ENCODE measurements around the gene LRRC52.

LRRC52 gene, protein sequence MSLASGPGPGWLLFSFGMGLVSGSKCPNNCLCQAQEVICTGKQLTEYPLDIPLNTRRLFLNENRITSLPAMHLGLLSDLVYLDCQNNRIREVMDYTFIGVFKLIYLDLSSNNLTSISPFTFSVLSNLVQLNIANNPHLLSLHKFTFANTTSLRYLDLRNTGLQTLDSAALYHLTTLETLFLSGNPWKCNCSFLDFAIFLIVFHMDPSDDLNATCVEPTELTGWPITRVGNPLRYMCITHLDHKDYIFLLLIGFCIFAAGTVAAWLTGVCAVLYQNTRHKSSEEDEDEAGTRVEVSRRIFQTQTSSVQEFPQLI

DNA sequence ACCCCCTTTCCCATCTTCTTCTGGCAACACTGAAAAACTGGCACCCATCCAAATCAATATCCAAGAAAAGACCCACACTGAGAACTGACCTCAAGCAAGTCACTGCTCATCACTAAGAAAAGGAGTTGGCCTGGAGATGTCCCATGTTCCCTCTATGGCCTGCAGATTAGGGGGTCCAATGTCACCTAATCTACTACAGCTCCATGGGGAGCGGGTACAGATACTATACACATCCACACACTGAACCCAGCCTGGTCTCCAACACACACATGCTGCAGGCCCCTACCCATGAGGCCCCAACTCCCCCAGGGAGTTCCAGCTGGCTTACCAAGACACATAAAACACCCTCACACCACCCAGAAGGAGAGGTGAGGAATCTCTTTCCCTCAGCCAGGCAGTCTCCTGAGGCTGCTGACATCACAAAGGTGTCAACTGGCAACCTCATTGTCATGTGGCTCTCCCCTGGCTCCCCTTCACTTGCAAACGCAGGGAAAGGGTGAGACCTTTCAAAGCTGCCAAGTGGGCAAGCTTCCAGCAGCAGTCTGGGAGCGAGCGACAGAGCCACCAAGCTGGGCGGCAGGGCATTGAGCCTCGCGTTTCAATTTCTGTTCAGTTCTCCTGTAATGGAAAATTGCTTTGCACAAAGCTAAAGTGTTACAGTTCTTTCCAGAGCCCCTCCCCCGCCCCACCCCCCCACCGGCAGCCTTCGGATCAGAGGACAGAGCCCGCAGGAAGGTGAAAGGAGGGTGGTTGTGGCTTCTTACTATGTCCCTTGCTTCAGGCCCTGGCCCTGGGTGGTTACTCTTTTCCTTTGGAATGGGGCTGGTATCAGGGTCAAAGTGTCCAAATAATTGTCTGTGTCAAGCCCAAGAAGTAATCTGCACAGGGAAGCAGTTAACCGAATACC lies at the start of gene LRRC52:
TSS of gene LRRC52 (plus strand) at position 469 of the 907 bp plus-strand sequence. CDS start at position 766, 297 bp downstream.
- DNase-seq = no peak

- DNase-seq = no peak
These were observed 48.6 kb upstream of the LRRC52 start for GRCh38 chr1:165494949-165495857.

- no peak for DNase-seq
These were observed 48.0 kb upstream of the LRRC52 start for GRCh38 chr1:165495858-165496205.

DNA sequence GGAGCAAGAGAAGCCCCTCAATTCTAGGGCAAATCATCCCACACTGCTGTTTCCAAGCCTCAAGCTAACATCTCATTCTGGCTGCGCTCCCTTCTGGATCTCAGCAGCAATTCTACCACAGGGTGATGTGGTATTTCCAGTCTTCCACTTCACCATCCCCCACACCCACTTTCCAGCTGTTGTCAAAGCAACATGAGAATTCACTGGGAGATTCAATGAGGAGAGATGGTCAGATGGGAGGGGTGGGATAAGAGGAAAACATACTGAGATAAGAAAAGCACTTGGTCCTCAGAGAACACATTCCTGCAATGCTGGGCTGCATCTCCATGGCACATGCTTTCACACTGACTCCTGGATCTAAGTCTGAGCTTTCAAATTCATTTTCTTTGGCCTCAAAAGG lies 47.3 kb upstream of the LRRC52 start:
- DNase-seq = no peak

GRCh38 chr1:165497069-165498013 lies 46.5 kb upstream of the LRRC52 start:
- no peak for DNase-seq

DNA sequence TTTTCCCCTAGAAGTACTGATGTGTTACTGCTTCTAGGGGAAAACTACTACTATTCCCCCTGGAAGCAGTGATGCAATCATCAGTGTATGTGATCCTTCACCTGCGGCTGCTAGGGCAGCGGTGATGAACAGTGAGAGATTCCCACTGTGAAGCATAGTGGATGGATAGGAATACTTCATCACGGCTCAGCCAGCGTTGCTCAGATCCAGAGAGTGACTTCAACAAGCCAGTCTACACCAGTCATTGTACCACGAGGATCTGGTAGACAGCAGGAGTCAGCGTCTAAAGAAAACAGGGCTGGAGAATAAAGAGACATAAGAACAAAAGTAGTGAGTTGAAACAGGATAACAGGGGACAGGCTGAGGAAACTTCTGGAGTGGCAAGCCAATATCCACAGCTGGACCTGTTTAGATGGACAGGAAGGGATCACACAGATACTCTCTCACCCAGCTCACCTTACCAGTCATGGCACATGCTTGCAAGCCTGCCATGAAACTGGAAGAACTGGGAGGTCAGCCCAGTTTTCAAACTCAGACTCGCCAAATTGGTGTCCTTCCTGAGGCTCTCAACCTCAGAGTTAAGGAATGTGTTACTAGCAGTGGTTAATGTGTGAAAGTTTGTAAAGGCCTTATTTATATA lies 42.4 kb upstream of the LRRC52 start:
- DNase-seq = no peak

DNA sequence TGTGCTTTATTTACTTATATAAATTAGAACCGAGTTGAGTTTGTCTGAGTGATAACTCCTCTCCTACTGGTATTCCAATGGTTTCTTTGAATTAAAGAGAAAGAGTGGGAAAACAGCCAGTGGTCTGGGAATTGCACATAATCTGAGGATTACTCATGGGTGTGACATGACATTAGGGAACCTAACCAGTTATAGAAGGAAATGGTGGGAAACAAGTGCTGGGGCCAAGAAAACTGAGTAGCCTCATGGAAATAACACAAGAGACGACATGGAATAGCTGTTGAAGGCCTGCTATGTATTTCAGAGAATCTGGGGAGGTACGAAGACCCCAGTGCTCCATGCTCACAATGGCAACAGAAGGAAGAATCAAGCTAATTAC lies 41.8 kb upstream of the LRRC52 start:
- no peak for DNase-seq

DNA sequence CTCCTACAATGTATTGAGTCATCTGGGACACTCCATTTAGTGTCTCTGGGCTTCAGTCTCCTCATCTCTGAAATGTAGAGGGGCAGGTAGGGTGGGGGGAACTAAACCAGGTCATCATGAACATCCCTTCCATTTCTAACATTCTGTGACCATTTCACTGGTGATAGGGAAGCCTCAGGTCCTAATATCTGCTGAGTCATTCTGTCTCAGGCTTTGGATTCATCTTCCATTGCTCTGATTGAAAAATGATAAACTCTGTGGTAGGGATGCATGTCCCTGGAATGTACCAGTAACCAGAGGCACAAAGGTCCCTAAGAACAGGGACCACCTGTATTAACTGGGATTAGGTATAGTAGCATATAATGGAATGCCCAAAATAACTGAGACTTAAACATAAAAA lies 36.2 kb upstream of the LRRC52 start:
- no peak for DNase-seq

DNA sequence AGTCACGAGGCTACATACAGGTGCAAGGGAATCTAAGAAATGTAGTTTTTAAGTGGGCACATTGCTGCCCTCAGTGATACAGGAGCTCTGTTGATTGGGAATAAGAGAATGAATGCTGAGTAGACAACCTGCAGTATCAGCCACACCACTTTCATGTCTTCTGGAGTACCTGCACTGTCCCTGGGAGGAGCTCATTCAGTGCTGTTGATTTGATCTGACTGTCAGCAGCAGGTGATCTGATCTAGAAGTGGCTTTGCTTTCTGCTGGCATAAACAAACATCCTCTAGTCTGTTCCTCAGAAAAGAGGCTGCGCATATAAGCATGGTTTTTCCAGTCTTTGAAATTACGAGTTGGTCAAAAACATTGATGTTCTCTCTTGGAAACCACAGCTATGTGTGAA lies 35.5 kb upstream of the LRRC52 start:
- no peak for DNase-seq

DNA sequence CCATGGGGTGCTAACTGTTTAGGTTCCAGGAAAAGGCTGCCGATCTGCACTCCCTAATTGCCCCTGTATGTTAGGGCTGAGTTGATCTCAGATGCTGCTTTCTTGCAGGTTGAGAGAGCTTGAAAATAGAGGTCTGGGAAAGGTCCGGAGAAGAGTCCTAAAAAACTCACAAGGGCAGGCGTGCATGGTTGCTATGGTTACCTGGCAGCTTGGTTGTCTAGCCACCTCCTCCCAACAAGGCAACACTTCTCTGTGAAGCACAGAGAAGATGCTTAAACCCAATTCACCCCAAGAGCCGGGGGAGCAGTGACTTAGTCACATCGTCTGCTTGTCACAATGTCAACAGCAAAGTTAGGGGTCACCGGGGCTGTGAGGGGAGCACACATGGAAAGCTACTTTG lies 31.0 kb upstream of the LRRC52 start:
- DNase-seq = no peak

DNA sequence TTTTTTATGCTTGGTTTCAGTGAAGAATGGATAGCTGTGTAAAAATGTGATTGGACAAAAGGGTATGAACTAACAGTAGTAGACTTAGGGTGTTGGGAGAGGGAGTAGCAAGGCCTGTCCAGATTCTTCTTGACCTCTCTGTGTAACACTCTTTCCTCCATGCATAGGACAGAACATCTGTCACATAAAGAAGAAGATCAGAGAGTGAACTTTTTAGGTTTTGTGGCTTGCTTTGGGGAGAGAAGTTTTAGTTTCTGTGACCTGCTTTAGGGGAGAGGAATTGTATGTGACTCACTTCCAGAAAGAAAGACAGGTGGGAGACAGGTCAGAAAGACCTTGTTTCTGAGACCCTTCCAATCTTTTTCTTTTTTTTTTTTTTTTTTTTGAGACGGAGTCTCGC lies 27.3 kb upstream of the LRRC52 start:
- DNase-seq = no peak

DNA sequence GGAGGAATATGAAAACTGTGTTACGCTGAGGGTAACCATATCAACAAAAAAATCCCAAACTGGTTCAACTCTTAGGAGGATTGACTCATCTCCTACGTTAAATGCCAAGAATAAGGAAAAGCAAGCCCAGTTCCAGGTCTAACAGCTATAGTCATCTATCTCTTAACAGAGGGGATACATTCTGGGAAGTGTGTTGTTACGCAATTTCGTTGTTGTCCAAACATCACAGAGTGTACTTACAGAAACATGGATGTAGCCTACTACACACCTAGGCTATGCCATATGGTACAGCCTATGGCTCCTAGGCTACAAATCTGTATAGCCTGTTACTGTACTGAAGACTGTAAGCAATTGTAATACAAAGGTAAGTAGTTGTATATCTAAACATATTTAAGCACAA lies 23.2 kb upstream of the LRRC52 start:
- DNase-seq = no peak

- DNase-seq = no peak
These were observed 19.0 kb upstream of the LRRC52 start for GRCh38 chr1:165524639-165525285.

- no peak for DNase-seq
These were observed 18.1 kb upstream of the LRRC52 start for GRCh38 chr1:165525708-165526107.

GRCh38 chr1:165527251-165528007 lies 16.4 kb upstream of the LRRC52 start:
- no peak for DNase-seq

GRCh38 chr1:165531021-165531420 lies 12.8 kb upstream of the LRRC52 start:
- DNase-seq = no peak

DNA sequence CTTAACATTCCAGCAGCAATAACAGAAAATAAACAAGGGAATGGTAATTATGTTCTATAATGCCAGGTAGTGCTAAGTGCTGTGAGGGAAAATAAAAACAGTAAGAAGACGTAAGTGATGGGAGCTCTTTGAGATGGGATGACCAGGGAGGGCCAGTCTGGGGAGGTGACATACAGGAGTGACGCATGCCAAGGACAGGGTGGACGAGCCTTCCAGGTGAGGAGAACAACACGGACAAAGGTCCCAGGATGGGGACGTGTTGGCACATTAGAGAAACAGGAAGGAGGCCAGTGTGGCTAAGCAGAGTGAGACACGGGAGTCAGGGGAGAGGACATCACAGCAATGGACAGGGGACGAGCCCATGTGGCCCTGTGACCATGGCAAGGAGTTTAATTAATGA lies 11.7 kb upstream of the LRRC52 start:
- no peak for DNase-seq

DNA sequence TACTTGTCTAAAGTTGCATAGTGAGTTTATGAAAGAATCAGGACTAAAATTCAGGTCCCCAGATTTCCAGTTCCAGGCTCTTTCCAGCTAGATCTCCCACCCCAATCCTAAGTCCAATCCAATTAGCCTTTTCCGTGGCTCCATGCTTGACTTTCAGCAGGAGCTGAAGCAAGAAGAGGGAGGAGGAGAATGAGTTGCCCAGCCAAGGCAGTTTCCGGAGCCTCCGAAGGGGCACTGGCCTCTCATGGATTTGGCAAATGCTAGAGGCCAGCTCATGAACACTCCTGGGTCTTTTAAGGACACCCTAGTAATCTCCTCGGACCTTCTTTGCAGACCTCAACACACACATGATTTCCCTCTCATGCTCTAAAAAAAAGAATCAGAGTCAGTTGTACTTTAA lies 10.5 kb upstream of the LRRC52 start:
- DNase-seq = no peak

DNA sequence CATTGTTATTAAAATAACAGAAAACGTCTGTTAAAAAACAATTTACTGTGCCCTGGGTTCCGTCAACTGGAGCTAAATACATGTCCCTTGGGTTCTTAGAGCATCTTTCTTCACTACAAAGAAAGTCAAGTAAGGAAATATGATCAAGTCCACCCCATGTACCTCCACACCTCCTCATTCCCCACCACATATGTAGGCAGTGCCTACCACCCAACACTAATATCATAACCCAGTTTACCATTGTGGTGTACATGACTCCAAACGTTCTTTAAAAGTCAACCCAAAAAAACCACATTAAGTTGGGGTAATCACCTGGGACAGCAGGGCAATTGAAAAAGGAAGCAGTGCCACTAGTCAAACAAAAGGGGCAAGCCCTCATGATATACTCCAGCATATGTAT lies 7.8 kb upstream of the LRRC52 start:
- DNase-seq = no peak

Data from NCI-H226 (cell line).